GM12892 (cell line): ENCODE measurements around the gene DTD1.
"Not testable (repeated sequence)": the region's sequence is repeated elsewhere in the genome, so short reads cannot be mapped to it uniquely, and the experiment has no call there.

Experiments
- POLR2A ChIP-seq: IDR thresholded peaks from 2 replicates; pipeline ENCODE4 v1.6.1; 2011; ENCODE audit warnings: low read depth, low read length, control low read depth
- TAF1 ChIP-seq: IDR thresholded peaks from 2 replicates; pipeline ENCODE4 v1.6.1; 2011; ENCODE audit warnings: low read depth, mild to moderate bottlenecking, control low read depth, low read length, borderline replicate concordance

GRCh38 chr20:18787046-18787445, 199.2 kb downstream of the DTD1 start:
- not testable (repeated sequence) for TF ChIP-seq TAF1, POLR2A
